Measurements from ENCODE around the gene ALOXE3.

Gene ALOXE3

GRCh38 chr17:8142158-8142886 lies 24.0 kb upstream of the ALOXE3 start:
- TF ChIP-seq GATA2 (IDR thresholded peaks at IDR 0.05; ENCODE audit: low read depth, low read length) = no peak
- no peak for TF ChIP-seq GATA3 (IDR thresholded peaks at IDR 0.05; ENCODE audit: low read depth, low read length)

DNA sequence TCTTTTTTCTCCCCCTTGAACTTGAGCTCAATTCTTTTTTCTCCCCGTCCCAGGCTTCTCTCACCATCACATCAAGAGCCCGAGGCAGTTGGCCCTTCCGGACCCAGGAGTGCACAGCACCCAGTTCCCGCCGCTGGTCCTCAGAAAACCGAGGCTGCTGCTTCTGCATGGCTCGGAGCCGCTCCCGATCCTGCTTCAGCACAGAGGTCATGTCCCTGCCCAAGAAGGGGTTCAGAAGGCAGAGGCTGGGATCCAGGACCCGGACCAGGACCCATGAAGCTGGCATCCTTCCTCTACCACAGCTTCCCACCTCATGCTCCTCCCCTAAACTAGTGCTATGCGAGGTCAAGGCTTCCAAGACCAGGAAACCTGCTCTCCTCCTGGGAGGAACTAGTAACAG lies 23.4 kb upstream of the ALOXE3 start:
- no peak for TF ChIP-seq GATA3 (IDR thresholded peaks at IDR 0.05; ENCODE audit: low read depth, low read length)
- no peak for TF ChIP-seq GATA2 (IDR thresholded peaks at IDR 0.05; ENCODE audit: low read depth, low read length)

DNA sequence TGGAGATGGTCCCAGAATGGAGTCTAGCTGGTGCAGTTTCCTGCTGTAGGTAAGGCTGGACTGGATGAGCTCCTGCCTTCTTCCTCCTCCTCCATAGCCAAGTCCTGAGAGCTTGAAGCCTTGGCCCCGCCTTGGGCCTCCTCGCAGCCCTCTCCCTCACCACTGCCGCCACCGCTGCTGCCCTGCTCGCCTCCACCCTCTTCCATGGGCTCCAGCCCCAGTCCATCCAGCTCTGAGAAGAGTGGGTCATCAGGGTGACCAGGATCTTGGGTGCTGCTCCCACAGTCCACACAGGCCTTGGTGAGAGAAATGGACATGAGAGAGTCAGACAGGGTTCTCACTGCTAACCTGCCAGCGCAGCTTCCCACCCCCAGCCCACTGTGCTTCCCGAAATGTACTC lies 22.7 kb upstream of the ALOXE3 start:
- TF ChIP-seq GATA2 (IDR thresholded peaks at IDR 0.05; ENCODE audit: low read depth, low read length) (no peak), GATA3 (IDR thresholded peaks at IDR 0.05; ENCODE audit: low read depth, low read length) (no peak)

- no peak for TF ChIP-seq GATA3 (IDR thresholded peaks at IDR 0.05; ENCODE audit: low read depth, low read length)
- no peak for TF ChIP-seq GATA2 (IDR thresholded peaks at IDR 0.05; ENCODE audit: low read depth, low read length)
Observed at GRCh38 chr17:8140065-8141029, 22.0 kb upstream of the ALOXE3 start.

- TF ChIP-seq GATA2 (IDR thresholded peaks at IDR 0.05; ENCODE audit: low read depth, low read length) = no peak
- TF ChIP-seq GATA3 (IDR thresholded peaks at IDR 0.05; ENCODE audit: low read depth, low read length) = no peak
Observed at GRCh38 chr17:8138672-8139371, 20.5 kb upstream of the ALOXE3 start.

GRCh38 chr17:8138374-8138671 lies 20.0 kb upstream of the ALOXE3 start:
- TF ChIP-seq GATA3 (IDR thresholded peaks at IDR 0.05; ENCODE audit: low read depth, low read length) (no peak), GATA2 (IDR thresholded peaks at IDR 0.05; ENCODE audit: low read depth, low read length) (no peak)

- TF ChIP-seq GATA3 (IDR thresholded peaks at IDR 0.05; ENCODE audit: low read depth, low read length) (no peak), GATA2 (IDR thresholded peaks at IDR 0.05; ENCODE audit: low read depth, low read length) (no peak)
Observed at GRCh38 chr17:8137645-8138373, 19.5 kb upstream of the ALOXE3 start.

- TF ChIP-seq GATA3 (IDR thresholded peaks at IDR 0.05; ENCODE audit: low read depth, low read length) = no peak
- no peak for TF ChIP-seq GATA2 (IDR thresholded peaks at IDR 0.05; ENCODE audit: low read depth, low read length)
Observed at GRCh38 chr17:8133941-8134340, 15.6 kb upstream of the ALOXE3 start.

- TF ChIP-seq GATA3 (IDR thresholded peaks at IDR 0.05; ENCODE audit: low read depth, low read length) (no peak), GATA2 (IDR thresholded peaks at IDR 0.05; ENCODE audit: low read depth, low read length) (no peak)
Observed at GRCh38 chr17:8133399-8133798, 15.1 kb upstream of the ALOXE3 start.

- TF ChIP-seq GATA2 (IDR thresholded peaks at IDR 0.05; ENCODE audit: low read depth, low read length) (no peak), GATA3 (IDR thresholded peaks at IDR 0.05; ENCODE audit: low read depth, low read length) (no peak)
Observed at GRCh38 chr17:8131844-8132441, 13.6 kb upstream of the ALOXE3 start.

DNA sequence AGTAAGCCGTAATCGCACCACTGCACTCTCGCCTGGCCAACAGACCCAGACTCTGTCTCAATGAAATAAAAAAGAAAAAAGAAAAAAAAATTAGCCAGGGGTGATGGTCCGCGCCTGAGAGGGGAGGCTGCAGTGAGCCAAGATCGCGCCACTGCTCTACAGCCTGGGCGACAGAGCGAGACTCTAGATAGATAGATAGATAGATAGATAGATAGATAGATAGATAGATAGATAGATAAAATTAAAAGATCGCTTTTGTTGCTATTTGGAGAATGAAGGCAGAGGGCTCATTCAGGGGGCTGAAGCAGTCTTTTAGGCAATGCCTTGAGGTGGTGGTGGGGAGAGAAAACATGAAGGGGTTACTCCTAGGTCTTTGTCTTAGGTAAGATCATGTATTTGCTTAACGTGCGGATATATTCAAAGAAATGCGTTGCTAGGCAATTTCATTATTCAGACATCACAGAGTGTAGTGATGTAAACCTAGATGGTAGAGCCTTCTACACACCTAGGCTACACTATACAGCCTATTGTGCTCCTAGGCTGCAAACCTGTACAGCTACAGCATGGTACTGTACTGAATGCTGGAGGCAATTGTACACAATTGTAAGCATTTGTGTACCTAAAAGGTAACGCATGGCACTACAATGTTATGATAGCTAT lies 9.9 kb upstream of the ALOXE3 start:
- no peak for TF ChIP-seq GATA3 (IDR thresholded peaks at IDR 0.05; ENCODE audit: low read depth, low read length)
- TF ChIP-seq GATA2 (IDR thresholded peaks at IDR 0.05; ENCODE audit: low read depth, low read length) = no peak

DNA sequence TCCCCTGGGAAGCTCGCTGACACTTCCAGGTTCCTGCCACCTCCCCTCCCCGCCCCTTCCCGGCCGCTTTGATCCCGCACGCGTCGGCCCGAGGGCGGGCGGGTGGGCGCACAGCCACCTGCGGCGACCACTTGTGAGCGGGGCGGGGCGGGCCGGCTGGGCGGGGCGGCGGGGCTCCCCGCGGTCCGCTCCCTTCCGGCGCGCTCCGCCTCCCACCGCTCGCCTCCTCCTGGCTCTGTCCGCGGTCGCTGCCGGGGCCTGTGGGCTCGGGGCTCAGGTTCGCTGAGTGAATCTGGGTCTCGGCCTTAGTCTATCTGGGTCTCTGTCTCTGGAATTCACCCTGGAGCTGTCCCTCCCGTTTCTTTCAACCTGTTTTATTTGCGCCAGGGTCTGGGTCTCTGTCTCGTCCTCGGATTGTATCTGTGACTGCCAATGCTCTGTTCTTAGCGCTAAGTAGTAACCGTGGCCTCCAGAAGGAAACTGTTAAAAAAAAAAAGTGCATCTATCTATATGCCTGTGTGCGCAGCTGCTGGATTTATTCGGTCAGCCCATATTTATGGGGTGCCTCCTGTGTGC lies 8.3 kb upstream of the ALOXE3 start:
- TF ChIP-seq GATA3 (IDR thresholded peaks at IDR 0.05; ENCODE audit: low read depth, low read length) = no peak
- TF ChIP-seq GATA2 (IDR thresholded peaks at IDR 0.05; ENCODE audit: low read depth, low read length) = no peak

Data from SH-SY5Y (cell line).